ENCODE results near the gene PDE4B.

- TF ChIP-seq POLR2A (IDR thresholded peaks at IDR 0.05) (no peak), CTCF (IDR thresholded peaks at IDR 0.05) (no peak)
Observed at GRCh38 chr1:65939636-65940035, 146.9 kb downstream of the PDE4B start.

Measured in body of pancreas (tissue), 4 donors.